Activated CD8-positive, alpha-beta memory T cell treated with anti-CD3 and anti-CD28 coated beads for 1 hour (primary cell): Measurements from ENCODE around the gene NXNL2.

Experiments
- DNase-seq, 2 donors: peaks; one replicate each; pipeline ENCODE4 v3.0.0-alpha.2; 2020; ENCODE audit warnings: low read depth in 1 of 2; ENCODE audit errors: extremely low read depth in 1 of 2

The NXNL2 gene

GRCh38 chr9:88531920-88532698, 2.9 kb upstream of the NXNL2 start:
- no peak for DNase-seq

DNA sequence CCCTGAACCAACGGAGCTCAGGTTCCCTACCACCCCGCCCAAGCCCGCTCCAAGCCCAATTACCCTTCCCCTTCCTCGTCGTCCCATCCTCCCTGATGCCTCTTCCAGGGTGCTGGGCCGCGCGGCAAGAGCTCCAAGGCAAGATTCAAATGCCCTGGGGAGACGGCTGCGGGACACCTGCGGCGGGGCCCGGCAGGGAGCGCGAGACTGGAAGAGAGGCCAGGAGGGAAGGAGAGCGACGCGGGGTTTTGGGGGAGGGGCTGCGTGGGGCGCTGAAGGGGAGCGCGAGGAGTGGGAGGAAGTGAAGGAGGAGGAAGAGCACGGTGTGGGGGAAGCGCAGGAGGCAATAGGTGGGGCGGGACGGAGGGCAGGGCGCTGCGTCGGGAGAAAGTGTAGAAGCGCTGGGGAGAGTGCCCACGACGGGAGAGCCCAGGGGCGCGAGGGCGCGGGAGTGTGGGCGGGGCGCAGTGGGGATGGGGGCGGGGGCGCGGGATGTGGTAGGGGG, 975 bp upstream of the NXNL2 start:
- DNase-seq: no peak

- DNase-seq: no peak
These were observed 446 bp downstream of the NXNL2 start for GRCh38 chr9:88535226-88536022.

DNA sequence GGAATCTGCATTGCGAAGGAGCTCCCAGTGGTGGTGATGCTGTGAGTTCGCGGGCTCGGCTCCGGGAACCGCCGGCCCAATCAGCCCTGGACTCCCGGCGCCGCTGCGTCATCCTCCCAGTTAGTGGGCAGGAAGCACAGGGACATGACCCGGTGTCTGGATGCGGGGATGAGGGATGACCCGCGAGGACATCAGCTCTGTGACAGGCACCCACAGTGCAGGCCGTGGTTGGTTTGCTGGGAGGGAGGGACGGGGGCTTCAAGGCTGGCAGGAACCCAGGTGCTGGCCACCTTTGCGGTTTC, 996 bp downstream of the NXNL2 start:
- DNase-seq: no peak

- DNase-seq: no peak
These were observed 2.2 kb downstream of the NXNL2 start for GRCh38 chr9:88536951-88537760.

DNA sequence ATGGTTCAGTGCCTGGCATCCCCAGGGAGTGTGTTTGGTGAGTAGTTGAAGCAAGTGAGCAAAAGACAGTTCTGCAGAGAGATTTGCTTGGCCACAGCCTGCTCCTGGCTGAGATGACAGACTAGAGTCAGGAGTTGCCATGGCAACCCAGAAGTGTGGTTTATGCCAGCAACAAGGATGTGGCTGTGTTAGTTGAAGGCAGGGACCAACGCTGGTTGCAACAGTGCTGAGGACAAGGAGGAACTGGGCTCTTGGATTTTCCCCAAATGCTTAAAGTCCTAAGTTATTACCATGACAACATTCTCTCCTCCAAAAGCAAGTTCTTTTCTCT, 2.7 kb downstream of the NXNL2 start:
- DNase-seq: no peak

DNA sequence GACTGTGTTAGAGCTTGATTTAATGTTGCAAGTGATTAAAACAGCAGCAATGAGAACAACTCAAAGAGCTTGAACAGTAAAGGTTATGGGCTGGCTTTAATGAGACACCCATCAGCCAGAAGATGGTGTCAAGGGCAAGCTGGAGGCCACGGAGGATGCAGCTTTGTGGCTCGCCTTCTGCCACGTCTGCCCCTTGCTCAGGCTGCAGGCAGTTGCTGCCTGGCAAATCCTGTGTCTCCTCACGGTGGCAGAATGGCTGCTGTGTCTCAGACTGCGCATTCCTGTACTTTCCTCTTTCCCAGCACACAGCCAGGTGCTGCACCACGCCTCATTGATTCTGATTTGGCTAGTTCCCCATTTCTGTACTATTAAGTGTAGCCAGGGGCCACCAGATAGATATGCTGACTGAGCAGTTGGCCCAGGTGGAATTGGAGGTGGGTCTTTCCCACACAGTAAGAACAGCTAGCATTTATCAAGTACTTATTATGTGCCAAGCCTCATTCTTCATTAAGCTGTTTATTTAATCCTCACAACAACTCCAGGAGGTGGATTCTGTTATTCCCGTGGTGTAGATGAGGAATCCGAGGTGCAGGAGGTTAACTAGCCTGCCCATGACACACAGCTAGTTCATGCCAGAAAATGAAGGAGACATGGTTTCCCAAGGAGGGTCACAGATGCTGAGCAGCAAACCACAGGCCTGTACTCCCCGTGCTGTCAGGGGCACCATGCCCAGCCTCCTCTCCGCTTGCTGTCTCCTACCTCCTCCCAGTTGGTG, 3.5 kb downstream of the NXNL2 start:
- DNase-seq: no peak

DNA sequence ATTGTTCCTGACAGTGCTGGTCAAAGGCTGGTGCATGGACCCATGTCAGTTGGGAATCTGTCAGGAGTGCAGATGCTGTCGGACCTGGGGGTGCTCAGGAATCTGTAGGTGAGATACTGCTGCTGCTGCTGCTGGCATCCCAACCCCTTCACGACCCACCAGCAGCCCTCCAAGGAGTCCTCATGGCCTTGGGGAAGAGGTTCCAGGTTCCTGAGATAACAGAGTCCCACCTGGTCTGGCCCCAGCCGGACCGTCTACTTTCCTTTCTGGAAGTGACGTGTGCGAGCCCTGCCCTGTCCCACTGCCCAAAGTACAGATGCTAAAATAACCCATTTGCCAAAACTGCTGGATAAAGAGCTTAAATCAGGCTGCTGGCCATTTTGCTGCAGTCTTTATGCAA, 4.3 kb downstream of the NXNL2 start:
- DNase-seq: no peak

- no peak for DNase-seq
These were observed 5.3 kb downstream of the NXNL2 start for GRCh38 chr9:88540251-88540763.

DNA sequence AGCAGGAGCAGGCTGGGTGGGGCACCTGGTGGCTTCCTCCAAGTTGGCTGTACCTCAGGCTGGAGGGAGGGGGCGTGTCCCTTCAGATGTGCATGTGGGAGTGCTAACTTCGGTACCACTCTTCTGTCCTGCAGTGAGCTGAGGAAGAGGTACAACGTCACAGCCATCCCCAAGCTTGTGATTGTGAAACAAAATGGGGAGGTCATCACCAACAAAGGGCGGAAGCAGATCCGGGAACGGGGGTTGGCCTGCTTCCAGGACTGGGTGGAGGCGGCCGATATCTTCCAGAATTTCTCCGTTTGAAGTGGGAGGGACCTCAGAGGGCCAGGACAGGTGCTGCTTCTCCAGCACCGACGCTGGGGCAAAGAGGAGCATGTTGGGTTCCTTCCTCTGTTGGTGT, 9.3 kb downstream of the NXNL2 start:
- DNase-seq: no peak

GRCh38 chr9:88551546-88552137, 16.7 kb downstream of the NXNL2 start:
- DNase-seq: no peak

DNA sequence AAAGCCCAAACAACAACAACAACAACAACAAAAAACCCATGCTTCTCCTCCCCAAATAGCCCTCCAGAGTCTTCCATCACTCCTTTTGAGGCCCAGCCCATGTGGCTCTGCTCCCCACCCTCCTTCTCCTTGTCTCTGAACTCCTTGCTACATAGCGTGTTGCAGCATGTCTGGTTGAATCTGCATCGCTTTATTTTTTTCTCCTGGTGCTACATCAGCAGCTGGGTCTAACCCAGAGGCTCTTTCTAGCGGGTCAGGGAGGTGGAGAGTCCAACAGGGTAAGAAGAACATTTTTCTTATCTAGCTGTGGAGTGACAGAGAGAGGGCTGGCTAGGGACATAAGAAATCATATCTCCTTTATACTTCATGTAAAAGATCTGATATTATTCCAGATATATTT, 18.4 kb downstream of the NXNL2 start:
- DNase-seq: no peak

DNA sequence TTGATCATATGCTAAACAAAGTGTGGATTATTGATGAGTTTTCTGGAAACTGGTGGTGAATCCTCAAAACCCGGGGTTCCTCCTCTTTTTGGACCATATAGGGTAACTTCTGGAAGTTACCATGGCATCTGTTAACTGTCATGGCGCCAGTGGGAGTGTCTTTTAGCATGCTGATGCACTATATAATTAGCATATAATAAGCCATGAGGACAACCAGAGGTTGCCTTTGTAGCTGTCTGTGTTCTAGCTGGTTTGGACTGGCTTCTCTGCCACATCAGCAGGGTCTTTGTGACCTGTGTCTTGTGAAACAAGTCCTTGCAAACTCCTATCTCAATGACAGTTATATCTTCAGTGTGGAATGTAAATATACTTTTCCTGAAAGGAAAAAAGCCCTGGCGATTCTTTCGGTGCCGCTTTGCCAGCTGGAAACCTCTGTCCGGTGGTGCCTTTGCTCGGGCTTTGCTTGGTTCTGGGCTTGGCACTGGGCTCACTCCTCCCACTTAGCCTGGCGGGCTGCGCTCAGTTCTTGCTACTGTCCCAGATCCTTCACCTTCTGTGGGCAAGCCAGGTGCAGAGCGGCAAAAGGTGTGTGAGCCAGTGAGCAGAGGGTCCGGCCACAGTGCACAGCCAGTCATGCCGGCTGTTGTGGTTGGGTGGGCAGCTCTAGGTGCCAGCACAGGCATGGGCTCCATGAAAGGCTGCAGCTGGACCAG, 20.4 kb downstream of the NXNL2 start:
- no peak for DNase-seq

DNA sequence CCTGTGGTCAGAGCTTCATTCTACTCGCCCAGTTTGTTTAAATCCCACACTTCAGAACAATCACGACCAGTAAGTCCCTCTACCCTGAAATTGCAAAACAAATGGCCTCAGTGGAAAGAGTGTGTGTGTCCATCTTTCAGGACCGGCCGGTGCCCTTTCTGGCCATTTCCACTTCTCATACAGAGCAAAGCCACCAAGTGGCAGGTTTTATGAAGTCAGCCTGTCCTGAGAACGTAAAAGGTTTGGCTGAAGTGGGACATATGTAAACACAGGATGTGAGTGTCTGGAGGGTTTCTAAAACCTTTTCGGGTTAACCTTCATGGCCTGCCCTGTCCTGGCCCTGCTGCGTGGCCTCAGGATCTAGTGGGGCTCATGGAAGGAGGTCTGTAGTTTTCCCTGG, 24.7 kb downstream of the NXNL2 start:
- no peak for DNase-seq

- DNase-seq: no peak
These were observed 32.9 kb downstream of the NXNL2 start for GRCh38 chr9:88567870-88568269.

- no peak for DNase-seq
These were observed 36.4 kb downstream of the NXNL2 start for GRCh38 chr9:88571419-88571818.

GRCh38 chr9:88572684-88573083, 37.7 kb downstream of the NXNL2 start:
- no peak for DNase-seq

GRCh38 chr9:88574953-88575352, 40.0 kb downstream of the NXNL2 start:
- no peak for DNase-seq

- no peak for DNase-seq
These were observed 42.5 kb downstream of the NXNL2 start for GRCh38 chr9:88577256-88578120.
